GM19395 (cell line): ENCODE measurements around the gene PHLDA2.
A peak's percentile ranks its signal among the peaks of the same experiment; 100 is the strongest.

Experiments used
- ATAC-seq: cut with Tn5 transposase; IDR thresholded peaks from one replicate; pipeline ENCODE4 v1.9.1; 2021; ENCODE audit warnings: mild to moderate bottlenecking, moderate library complexity; ENCODE audit not compliant: unreplicated experiment

Gene PHLDA2

DNA sequence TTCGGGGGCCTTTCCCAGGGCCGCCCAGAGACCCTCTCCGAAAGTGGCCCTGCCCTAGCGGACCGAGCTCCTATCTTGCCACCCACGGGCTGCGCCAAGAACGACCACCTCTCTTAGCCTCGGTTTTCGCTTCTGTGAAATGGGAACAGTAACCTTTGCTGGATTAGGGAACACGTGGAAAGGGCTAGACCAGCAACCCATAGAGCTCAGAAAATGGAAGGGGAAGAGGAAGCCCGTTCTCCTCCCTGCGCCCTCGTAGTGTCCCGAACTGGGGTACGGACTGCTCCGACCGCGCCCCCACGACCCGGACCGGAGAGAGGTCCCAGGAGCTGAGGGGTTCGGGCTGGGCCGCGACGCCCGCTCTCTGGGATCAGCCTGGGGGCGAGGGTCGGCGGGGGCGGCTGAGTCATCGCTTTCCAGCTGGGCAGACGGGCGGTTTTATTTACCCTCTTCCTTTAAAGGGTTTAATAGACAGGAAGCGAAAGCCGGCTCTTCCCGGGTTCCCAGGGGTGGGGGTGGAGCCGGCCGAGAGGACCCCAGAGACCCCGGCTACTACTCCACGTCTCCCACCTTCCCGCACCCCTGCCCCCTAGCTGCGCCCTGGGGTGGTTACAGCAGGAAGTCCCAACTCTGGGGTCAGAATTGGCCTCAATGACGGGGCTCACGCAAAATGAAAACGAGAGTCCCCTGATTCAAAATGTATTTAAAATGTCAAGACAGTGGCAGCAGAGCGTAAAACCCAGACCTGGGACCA lies 907 bp upstream of the PHLDA2 start:
- peak; percentile 45 for ATAC-seq

DNA sequence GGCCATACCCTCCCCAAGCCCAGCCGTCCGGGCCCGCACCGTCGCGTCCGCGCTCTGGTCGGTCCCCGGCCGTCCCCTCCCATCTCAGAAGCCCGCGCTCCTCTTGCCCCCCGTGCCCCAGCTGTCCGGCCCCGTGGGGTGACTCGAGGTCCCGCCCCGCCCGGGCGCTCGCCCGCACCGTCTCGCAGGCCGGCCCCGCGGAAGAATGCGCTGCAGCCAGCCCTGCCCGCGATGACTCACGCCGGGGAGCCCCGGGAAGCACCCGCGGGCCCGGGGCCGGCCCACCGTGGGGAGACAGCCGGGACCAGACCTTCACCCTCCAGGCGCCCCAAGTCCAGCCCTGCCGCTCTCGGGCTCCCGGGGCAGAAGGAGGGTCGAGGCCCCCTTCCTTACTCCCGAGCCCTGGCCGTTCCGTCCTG lies 320 bp upstream of the PHLDA2 start:
- no peak for ATAC-seq

DNA sequence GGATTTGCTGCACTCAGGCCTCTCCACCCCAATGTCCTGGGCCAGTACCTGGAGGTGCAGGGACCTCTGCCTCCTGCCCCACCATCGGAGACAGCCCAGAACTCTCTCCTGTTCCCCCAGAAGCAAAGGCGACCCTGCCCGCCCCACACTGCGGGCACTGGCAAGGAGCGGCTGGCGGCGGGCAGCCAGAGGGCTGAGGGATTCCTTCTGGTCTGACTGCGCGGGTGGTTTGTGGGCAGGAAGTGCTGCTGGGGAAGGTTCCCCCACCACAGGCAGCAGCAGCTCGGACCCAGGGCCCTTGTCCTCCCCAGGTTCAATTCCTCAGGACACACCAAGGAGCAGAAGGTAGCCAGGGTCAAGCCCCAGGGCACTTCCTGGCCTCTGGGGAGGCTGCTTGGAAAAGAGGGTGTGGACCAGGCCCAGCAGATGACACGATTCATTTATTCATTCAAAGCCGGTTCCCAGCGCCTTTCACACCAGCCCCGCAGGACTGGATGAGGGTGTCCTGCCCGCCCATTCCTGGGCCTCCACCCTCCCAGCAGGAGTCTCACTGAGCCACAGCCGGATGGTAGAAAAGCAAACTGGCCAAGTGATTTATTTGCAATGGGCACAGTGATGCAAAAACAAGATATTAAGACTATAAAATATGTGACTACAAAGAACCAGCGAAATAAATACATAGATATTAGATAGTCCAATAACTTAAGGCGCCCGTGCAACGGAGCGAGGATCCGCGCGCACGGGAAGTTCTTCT lies 1.2 kb downstream of the PHLDA2 start:
- no peak for ATAC-seq

- ATAC-seq, result no peak
These were observed 2.0 kb downstream of the PHLDA2 start for GRCh38 chr11:2927121-2927800.

GRCh38 chr11:2926611-2927051 lies 2.6 kb downstream of the PHLDA2 start:
- no peak for ATAC-seq

DNA sequence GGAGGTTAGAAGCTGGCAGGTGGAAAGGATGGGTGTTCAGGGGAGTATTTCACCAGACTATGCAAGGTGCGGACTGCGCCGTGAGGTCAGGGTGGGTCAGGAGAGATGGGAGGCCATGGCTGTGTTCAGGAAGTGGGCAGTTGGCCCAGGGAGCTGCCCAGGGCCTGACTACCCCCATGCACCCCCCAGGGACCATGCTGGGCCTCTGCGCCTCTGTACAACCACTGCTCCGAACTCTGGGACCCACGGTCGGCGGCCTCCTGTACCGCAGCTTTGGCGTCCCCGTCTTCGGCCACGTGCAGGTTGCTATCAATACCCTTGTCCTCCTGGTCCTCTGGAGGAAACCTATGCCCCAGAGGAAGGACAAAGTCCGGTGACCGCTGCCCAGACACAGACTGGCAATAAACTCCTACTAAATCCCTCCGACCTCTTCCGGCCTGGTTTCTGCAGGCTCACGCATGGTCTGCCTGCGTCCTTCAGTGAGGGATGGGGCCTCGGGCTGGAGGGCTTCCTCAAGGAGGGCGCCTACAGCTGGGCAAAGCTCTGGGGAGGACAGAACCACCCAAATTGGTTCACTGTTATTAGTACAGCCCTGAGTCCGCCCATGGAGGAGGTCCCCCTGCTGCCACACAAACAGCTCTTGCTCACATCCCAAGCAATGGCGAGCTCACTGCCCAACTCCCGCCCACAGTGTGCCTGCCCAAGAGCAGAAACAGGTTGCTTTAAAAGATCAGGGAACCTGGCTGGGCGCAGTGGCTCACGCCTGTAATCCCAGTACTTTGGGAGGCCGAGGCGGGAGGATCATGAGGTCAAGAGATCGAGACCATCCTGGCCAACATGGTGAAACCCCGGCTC lies 4.2 kb downstream of the PHLDA2 start:
- ATAC-seq, result no peak

DNA sequence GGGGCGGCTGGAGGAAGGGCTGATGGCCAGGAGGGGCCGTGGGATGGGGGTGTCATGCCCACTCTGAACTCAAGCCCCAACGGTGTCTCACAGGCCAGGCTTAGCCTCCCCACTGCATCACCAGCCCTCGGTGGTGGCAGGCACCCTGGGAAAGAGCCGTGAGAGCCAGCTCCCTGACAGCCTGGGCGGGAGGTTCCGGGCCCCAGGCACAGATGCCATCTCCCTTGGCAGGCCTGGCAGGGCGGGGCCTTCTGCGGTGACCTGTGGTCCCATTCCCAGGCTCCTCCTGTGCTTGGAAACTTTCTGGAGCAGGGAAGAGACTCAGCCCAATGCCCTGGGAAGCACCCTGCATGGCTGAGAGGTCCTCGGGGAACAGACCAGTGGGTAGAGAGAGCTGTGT lies 4.8 kb downstream of the PHLDA2 start:
- ATAC-seq, result no peak

DNA sequence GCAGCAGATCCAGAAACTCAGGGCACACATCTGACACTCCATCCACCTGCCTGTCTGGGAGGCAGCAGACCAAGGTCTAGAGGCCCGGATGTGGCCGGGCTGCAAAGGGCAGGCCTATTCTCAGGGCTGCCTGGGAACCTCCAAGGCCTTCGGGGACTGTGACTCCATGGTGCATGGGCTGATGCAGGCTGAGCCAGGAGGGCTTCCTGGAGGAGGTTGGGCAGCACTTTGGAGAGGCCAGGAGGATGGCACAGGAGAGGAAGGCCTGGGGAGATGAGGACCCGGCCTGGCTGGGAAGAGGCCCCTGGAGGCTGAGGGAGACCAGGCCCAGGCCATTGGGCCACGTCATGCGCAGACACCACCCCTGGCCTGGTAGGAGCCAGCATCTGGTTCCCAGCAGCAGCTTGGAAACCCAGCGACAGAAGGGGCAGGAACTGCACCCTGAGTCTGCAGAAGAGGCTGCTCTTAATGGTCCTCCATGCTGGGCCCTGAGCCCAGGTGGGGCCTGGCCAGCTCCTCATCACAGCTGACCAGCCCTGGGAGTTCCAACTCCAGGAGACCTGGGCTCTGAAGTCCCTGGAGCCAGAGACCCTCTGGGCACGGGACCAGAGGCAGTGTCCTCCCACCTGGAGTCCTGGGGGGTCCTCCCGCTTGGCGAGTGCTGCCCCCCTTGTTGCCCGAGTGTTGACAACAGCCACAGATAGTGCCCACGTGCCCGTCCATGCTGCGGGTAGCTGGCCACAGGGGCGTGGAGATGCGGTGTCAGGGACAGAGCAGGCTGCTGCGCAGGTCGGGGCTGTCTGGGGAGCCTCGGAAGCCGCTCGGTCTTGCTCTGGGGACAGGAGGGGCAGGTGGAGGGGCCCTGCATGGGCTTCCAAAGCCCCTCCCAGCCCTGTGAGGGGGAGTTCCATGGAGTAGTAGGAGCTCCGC lies 5.5 kb downstream of the PHLDA2 start:
- ATAC-seq, result no peak

- ATAC-seq, result no peak
These were observed 6.6 kb downstream of the PHLDA2 start for GRCh38 chr11:2922655-2923054.

DNA sequence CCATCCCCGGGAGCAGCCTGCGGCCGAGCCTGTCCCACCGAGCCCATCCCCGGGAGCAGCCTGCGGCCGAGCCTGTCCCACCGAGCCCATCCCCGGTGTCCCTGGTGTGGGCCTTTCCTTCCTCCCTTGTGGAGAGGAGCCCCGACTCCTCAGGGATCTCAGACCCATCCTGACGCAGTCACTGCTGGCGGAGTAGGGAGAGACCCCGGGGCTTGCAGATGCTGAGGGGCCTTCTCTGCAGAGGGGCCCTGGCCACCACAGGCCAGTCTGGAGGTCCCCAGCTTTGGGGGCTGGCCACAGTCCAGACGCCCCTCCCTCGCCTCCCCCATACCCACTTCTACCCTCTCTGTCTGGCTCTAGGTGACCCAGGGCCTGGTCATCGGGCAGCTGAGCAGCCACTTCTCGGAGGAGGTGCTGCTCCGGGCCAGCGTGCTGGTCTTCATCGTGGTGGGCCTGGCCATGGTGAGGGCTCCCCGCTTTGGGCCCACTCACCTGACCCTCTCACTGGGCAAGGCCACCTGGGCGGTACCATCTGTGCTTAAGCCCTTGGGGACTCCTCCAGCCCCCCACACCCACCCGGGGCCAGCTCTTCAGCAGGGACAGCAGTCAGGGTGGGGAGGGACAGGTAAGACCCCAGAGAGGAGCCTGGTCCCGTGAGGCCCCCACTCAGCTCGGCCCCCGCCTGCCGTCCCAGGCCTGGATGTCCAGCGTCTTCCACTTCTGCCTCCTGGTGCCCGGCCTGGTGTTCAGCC lies 7.3 kb downstream of the PHLDA2 start:
- no peak for ATAC-seq

DNA sequence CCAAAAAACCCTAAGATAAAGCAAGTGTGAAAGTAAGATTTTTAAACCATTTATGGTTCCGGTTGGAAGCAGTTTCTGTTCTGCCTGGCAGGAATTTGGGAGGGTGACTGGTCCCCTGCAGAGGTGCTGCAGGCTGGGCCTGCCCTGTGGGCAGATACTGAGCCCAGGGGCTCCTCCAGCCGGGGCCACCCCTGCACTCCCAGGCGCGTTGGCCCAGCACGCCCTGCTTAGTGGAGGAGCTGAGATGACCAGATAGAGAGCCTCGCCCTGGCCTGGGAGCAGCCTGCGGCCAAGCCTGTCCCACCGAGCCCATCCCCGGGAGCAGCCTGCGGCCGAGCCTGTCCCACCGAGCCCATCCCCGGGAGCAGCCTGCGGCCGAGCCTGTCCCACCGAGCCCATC lies 8.0 kb downstream of the PHLDA2 start:
- no peak for ATAC-seq

DNA sequence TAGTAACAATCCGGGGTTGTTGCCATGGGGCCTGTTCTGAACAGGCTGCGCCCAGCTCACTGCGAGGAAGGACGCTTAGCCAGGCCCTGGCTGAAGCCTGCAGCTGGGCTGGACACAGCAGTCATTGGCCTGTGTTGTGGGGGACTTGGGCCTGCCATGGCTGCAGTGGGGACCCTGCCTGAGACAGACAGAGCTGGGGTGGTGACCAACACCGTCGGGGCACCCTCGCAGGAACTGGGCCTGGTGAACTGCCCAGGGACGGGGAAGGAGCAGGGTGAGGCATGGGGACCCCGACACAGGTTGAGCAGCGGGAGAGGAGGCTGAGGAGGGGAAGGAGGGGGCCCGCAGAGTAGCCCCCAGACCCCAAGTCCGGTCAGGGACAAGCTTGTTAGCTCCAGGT lies 8.9 kb downstream of the PHLDA2 start:
- ATAC-seq, result no peak

DNA sequence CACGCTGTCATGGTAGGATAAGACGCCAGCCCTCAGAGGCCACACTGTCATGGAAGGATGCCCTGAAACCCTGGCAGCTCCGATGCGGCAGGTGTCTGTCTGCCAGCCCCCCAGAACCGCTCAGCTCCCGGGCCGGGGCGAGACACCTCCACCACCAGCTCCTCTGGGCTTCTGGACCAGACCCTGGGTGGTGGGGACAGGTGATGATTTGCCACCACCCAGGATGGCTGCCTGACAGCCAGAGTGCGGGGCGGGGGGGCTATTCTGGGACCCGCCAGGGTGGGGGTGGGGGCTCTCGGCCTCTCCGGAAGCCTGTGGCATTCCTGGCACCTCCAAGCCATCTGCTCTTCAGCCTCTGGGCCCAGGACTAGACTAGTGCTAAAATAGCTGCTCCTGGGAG lies 9.4 kb downstream of the PHLDA2 start:
- ATAC-seq, result no peak

GRCh38 chr11:2919188-2919587 lies 10.0 kb downstream of the PHLDA2 start:
- no peak for ATAC-seq

- ATAC-seq, result no peak
These were observed 11.3 kb downstream of the PHLDA2 start for GRCh38 chr11:2917842-2918490.

DNA sequence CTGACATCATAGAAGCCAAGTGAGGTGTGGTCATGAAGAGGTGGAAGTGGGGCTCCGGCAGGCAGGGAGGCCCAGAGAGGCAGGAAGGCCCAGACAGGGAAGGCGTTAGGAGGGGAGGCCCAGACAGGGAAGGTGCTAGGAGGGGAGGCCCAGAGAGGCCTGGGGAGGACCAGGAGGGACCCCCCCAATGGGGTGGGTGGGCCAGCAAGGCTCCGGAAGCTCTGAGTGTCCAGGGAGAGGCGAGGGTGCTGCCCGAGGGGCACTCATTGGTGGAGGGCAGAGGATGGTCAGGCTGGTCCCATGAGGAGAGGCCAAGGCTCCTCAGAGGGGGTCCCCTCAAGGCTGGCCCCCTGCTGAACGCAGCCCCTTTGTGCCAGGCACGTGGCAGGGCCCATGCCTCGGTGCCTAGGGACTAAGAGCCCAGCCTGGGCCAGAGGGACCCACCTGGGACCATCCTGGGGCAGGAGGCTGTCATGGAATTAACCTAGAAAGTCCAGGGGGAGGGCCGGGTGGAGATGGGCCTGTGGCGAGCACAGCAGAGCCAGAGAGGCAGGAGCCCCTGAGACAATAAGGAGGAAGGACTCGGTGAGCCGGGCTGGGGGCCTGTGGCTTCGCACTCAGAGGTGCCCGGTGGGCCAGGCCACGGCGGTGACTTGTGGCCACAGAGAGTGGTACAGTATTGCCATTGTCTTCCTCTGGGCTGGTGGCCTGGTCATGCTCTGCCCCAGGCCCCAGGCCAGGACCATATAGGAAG lies 12.2 kb downstream of the PHLDA2 start:
- ATAC-seq, result no peak

DNA sequence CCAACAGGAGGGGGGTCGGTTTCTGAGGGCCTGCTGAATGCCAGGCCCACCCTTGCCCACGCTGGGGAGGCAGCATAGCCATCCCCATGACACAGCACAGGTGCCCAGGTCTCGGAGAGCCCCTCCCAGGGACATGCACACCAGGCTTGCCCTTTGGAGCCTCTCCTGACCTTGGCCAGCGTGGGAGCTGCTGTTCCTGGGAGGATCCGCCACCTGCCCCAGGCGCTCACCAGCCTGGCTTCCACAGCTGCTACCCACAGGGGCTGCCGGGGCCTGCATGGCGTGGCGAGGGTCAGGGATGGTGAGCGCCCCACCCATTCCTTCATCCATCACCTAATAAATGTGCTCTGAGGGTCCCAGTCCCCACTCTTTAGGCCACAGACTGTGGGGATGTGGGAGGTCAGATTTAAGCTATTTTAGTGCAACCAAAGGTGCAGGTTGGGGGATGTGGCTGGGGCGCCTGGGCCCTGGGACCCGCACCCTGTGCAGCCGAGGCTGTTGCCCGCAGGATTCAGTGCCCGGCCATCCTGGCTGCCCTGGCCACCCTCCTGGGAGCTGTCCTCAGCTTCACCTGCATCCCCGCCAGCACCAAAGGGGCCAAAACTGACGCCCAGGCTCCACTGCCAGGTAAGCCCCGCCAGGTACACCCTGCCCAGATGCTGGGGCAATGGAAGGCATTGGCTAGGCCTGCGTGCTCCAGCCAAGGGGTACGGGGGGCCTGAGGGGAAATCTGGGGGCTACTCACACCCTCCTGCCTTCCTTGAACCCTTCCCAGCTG lies 12.9 kb downstream of the PHLDA2 start:
- ATAC-seq, result no peak
